Ishikawa (cell line): Measurements from ENCODE around the gene MRPS23.

Experiments
- CEBPB ChIP-seq: IDR thresholded peaks from 2 replicates; pipeline ENCODE4 v1.6.1; 2012
- CREB1 ChIP-seq: IDR thresholded peaks from 2 replicates; pipeline ENCODE4 v1.6.1; 2012; ENCODE audit warnings: low read depth
- EP300 ChIP-seq: IDR thresholded peaks from 2 replicates; pipeline ENCODE4 v1.6.1; 2012; ENCODE audit warnings: borderline replicate concordance
- FOXM1 ChIP-seq: IDR thresholded peaks from 2 replicates; pipeline ENCODE4 v1.6.1; 2012; ENCODE audit warnings: low read depth, borderline replicate concordance
- NFIC ChIP-seq: IDR thresholded peaks from 2 replicates; pipeline ENCODE4 v1.6.1; 2012
- TAF1 ChIP-seq: IDR thresholded peaks from 2 replicates; pipeline ENCODE4 v1.6.1; 2012; ENCODE audit warnings: low read depth, mild to moderate bottlenecking
- TCF12 ChIP-seq: IDR thresholded peaks from 2 replicates; pipeline ENCODE4 v1.6.1; 2012; ENCODE audit warnings: low read depth
- ZBTB7A ChIP-seq: IDR thresholded peaks from 2 replicates; pipeline ENCODE4 v1.6.1; 2012; ENCODE audit warnings: low read depth
- TF ChIP-seq, protein P1 (sequence below): IDR thresholded peaks from 2 replicates; pipeline ENCODE4 v1.6.1; 2012

DNA sequence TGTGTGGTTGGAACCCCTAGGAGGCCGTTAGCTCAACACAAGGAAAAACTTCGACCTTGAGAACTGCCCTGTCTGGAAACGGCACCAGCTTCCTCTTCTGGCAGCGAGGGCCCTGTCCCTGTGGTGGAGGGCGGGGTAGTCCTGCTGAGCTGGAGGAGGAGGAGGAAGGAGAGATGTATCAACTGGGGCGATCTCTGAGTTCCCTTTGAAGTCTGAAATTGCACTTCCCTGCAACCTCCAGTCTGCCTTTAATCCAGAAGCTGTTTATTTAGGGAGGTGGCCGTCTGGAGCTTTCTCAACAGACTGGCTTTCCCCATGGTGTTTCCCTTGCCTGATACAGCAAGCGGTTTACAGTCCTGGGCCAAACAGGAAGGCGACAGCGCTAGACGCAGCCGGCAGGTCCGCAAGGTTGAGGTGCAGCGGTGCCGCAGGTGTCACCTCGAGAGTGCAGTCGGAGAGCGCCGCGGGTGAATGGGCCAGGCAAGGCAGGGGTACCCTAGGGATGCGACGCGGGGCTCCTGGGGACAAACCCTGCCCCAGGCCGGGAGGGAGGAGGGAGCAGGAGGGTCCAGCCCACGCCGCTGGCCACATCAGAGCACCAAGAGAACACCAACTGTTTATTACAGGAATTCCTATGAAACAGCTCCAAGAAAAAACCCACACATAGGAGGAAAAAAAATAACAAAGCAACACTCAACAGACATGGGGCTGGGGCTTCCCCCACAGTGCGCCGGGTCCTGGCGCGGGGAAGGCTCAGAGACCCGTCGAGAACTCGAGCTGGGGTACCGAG is 11.4 kb upstream of the MRPS23 start:
- TF ChIP-seq, protein P1, sequence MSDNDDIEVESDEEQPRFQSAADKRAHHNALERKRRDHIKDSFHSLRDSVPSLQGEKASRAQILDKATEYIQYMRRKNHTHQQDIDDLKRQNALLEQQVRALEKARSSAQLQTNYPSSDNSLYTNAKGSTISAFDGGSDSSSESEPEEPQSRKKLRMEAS = no peak
- peak; percentile 46; the same call in 1 of the 2 replicates for TF ChIP-seq CEBPB
- no peak for TF ChIP-seq ZBTB7A
- TF ChIP-seq EP300 = peak; percentile 96
- TF ChIP-seq TCF12 = peak; percentile 96
- TF ChIP-seq FOXM1 = peak; percentile 89
- TF ChIP-seq TAF1 = peak; percentile 5; the same call in 1 of the 2 replicates
- TF ChIP-seq NFIC = peak; percentile 88; the same call in 1 of the 2 replicates
- no peak for TF ChIP-seq CREB1
